GM18870 (cell line): Measurements from ENCODE around the gene RIN2.

Source experiments
- ATAC-seq: cut with Tn5 transposase; IDR thresholded peaks from one replicate; pipeline ENCODE4 v1.9.1; 2021; ENCODE audit warnings: moderate library complexity; ENCODE audit not compliant: unreplicated experiment

RIN2 gene

GRCh38 chr20:19764207-19764606, 6.1 kb downstream of the RIN2 start:
- ATAC-seq = no peak

GRCh38 chr20:19765266-19765665, 7.2 kb downstream of the RIN2 start:
- ATAC-seq = no peak

GRCh38 chr20:19765913-19766312, 7.9 kb downstream of the RIN2 start:
- ATAC-seq = no peak

GRCh38 chr20:19767070-19767469, 9.0 kb downstream of the RIN2 start:
- no peak for ATAC-seq

GRCh38 chr20:19768325-19768842, 10.3 kb downstream of the RIN2 start:
- ATAC-seq = no peak

GRCh38 chr20:19769507-19769906, 11.4 kb downstream of the RIN2 start:
- no peak for ATAC-seq

GRCh38 chr20:19770375-19770774, 12.3 kb downstream of the RIN2 start:
- no peak for ATAC-seq

- no peak for ATAC-seq
These were observed 13.0 kb downstream of the RIN2 start for GRCh38 chr20:19771031-19771430.

- no peak for ATAC-seq
These were observed 15.4 kb downstream of the RIN2 start for GRCh38 chr20:19773471-19773870.

- no peak for ATAC-seq
These were observed 16.3 kb downstream of the RIN2 start for GRCh38 chr20:19774135-19774933.

GRCh38 chr20:19775353-19776253, 17.5 kb downstream of the RIN2 start:
- ATAC-seq = no peak

GRCh38 chr20:19777315-19777714, 19.3 kb downstream of the RIN2 start:
- ATAC-seq = no peak

GRCh38 chr20:19777981-19778380, 19.9 kb downstream of the RIN2 start:
- no peak for ATAC-seq

- no peak for ATAC-seq
These were observed 20.3 kb downstream of the RIN2 start for GRCh38 chr20:19778404-19778803.

- peak; percentile 80 for ATAC-seq
These were observed 21.6 kb downstream of the RIN2 start for GRCh38 chr20:19779634-19780033.

GRCh38 chr20:19780261-19780660, 22.2 kb downstream of the RIN2 start:
- no peak for ATAC-seq

- ATAC-seq = no peak
These were observed 23.2 kb downstream of the RIN2 start for GRCh38 chr20:19781235-19781634.

GRCh38 chr20:19782669-19783068, 24.6 kb downstream of the RIN2 start:
- no peak for ATAC-seq

- no peak for ATAC-seq
These were observed 25.9 kb downstream of the RIN2 start for GRCh38 chr20:19783966-19784401.

- no peak for ATAC-seq
These were observed 26.6 kb downstream of the RIN2 start for GRCh38 chr20:19784511-19785172.
